Measurements from ENCODE around the gene SLC43A2.

The SLC43A2 gene

GRCh38 chr17:1646199-1646875 lies 17.7 kb upstream of the SLC43A2 start:
- DNase-seq (ENCODE audit: low spot score): no peak
- TF ChIP-seq, protein P1, sequence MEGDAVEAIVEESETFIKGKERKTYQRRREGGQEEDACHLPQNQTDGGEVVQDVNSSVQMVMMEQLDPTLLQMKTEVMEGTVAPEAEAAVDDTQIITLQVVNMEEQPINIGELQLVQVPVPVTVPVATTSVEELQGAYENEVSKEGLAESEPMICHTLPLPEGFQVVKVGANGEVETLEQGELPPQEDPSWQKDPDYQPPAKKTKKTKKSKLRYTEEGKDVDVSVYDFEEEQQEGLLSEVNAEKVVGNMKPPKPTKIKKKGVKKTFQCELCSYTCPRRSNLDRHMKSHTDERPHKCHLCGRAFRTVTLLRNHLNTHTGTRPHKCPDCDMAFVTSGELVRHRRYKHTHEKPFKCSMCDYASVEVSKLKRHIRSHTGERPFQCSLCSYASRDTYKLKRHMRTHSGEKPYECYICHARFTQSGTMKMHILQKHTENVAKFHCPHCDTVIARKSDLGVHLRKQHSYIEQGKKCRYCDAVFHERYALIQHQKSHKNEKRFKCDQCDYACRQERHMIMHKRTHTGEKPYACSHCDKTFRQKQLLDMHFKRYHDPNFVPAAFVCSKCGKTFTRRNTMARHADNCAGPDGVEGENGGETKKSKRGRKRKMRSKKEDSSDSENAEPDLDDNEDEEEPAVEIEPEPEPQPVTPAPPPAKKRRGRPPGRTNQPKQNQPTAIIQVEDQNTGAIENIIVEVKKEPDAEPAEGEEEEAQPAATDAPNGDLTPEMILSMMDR (IDR thresholded peaks at IDR 0.05; ENCODE audit: extremely low read depth, missing control alignments): no peak

- DNase-seq (ENCODE audit: low spot score): no peak
- TF ChIP-seq, protein P1 (IDR thresholded peaks at IDR 0.05; ENCODE audit: extremely low read depth, missing control alignments): no peak
Measured at GRCh38 chr17:1645207-1646171, 16.9 kb upstream of the SLC43A2 start, which contains the start of gene SCARF1. SCARF1 (minus strand) TSS chr17:1645732; CDS start chr17:1645697, 35 bp downstream.

DNA sequence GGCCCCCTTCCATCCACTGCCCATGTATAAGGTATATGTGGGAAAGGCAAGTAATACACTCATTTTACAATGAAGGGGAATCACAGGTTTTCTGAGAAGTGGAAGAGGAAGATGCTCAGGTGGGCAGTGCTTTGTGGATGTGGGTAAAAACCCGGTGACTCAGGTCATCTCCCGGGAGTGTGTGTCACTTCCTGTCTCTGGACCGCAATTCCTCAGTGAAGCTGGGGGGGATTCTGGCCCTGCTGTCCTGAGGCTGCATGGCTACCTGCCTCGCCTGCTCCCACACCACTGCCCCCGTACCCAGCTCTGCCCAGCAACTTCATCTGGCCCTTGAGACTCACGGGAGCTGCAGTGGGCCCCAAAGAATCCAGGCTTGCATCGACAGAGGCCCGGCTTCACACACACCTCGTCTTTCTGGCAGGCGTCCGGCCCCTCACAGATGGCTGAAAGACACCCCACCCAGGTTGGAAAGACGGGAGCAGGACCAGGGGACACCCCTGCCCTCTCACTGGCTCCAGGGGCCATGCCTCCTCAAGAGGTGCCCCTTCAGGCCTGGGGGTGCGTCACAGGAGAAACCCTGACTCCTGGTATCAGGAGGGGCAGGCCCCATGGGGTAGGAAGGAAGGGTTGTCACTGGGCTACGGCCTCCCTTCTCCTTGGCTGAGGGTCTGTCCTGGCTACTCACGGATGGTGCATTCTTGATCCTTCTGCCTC lies 16.0 kb upstream of the SLC43A2 start:
- TF ChIP-seq, protein P1 (IDR thresholded peaks at IDR 0.05; ENCODE audit: extremely low read depth, missing control alignments): no peak
- DNase-seq (ENCODE audit: low spot score): peak; percentile 83

DNA sequence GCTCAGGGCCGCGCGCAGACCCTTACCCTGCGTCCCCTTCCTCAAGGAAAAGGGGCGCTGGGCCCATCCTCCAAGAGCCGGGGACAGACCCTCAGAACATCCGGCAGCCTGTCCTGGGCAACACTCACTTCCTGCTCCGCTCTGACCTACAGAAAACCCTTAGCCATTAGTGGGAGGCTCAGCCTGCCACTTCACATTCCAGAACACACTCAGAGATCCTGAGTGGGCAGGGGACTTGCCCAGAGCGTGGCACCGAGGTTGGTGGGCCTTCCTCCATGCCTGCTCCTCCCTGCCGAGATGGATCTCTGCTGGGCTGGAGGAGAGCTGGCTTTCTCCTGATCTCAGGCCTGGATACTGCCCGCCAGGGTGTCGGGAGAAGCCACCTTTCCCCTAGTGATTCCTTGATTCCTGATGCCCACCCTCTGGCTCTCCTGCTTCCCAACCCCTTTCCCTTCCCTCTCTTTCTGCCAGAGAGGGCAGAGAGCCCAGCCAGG lies 15.4 kb upstream of the SLC43A2 start:
- TF ChIP-seq, protein P1 (IDR thresholded peaks at IDR 0.05; ENCODE audit: extremely low read depth, missing control alignments): no peak
- peak; percentile 67 for DNase-seq (ENCODE audit: low spot score)

GRCh38 chr17:1643293-1643998 lies 14.8 kb upstream of the SLC43A2 start:
- TF ChIP-seq, protein P1 (IDR thresholded peaks at IDR 0.05; ENCODE audit: extremely low read depth, missing control alignments): no peak
- peak; percentile 87 for DNase-seq (ENCODE audit: low spot score)

DNA sequence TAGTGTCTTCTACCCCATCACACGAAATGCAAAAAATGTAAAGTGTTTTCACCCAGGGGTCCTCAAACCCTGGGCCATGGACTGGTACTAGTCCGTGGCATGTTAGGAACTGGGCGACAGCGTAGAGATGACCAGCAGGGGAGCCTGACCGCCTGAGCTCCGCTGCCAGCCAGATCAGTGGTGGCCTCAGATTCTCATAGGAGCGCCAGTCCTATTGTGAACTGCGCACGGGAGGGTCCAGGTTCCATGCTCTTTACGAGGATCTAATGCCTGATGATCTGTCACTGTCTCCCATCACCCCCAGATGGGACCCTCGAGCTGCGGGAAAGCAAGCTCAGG lies 12.4 kb upstream of the SLC43A2 start:
- TF ChIP-seq, protein P1 (IDR thresholded peaks at IDR 0.05; ENCODE audit: extremely low read depth, missing control alignments): no peak

More for the DNA sequence above, 12.4 kb upstream of the SLC43A2 start:
- no peak for DNase-seq (ENCODE audit: low spot score)

All from GM20000 (cell line).